ENCODE data around the gene PTPN6. TPM values are rescaled to one million over a fixed set of nuclear protein-coding genes. Genes with fewer than 3 reads are reported as not detected.

PTPN6 gene
- total RNA-seq, 1 experiment from 2014 or later = 2.3 TPM

DNA sequence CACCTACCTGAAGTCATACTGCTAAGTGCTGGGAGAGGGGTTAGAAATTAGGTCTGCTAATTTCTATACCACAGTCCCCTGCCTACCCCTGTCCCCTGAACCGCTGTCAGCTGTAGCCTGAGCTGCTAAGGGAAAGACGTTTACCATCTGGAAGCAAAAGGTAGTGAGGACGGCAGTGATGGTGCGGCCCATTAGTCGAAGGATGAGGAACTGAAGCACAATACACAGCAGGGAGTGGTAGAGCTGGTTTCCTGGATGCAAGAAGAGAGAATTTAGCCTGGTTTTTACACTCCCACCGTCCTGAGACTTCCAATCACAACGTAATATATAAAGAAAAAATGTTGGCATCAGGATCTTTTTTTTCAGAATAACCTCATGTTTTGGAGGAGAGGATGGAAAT is 31.4 kb downstream of the PTPN6 start:
- no peak for TF ChIP-seq EZH2 (IDR thresholded peaks at IDR 0.05; ENCODE audit: borderline replicate concordance, low read depth, low read length, poor library complexity, severe bottlenecking)
- TF ChIP-seq, protein P1, sequence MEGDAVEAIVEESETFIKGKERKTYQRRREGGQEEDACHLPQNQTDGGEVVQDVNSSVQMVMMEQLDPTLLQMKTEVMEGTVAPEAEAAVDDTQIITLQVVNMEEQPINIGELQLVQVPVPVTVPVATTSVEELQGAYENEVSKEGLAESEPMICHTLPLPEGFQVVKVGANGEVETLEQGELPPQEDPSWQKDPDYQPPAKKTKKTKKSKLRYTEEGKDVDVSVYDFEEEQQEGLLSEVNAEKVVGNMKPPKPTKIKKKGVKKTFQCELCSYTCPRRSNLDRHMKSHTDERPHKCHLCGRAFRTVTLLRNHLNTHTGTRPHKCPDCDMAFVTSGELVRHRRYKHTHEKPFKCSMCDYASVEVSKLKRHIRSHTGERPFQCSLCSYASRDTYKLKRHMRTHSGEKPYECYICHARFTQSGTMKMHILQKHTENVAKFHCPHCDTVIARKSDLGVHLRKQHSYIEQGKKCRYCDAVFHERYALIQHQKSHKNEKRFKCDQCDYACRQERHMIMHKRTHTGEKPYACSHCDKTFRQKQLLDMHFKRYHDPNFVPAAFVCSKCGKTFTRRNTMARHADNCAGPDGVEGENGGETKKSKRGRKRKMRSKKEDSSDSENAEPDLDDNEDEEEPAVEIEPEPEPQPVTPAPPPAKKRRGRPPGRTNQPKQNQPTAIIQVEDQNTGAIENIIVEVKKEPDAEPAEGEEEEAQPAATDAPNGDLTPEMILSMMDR (conservative IDR thresholded peaks at IDR 0.05; ENCODE audit: low read depth, low read length) = no peak
- intact Hi-C loops (cut with micrococcal nuclease; ENCODE audit: unreplicated experiment) = no loop called here
- POLR2A ChIA-PET (ENCODE audit: low non-redundant PET) = no interaction called here
- no peak for DNase-seq (ENCODE audit: low spot score)
- H3K4me1 ChIP-seq (ENCODE audit: insufficient read depth, low read length, poor library complexity, severe bottlenecking) = no peaks in the 10 kb centered on the region
- CTCF ChIA-PET = no interaction called here
- no peak overlapping the region for H3K27ac ChIP-seq (ENCODE audit: low read depth, low read length, poor library complexity, severe bottlenecking)
- BruUV-seq (replicated peaks) = no TSS peak
- no peaks in the 10 kb centered on the region for H3K27me3 ChIP-seq (replicated peaks; ENCODE audit: insufficient read depth, low read depth, low read length, poor library complexity)
- peaks cover 52% of the 10 kb centered on the region for H3K36me3 ChIP-seq (ENCODE audit: insufficient read depth, low read length, poor library complexity, severe bottlenecking)
- H3K9me3 ChIP-seq (ENCODE audit: low read depth, low read length, poor library complexity, severe bottlenecking) = no peaks in the 10 kb centered on the region
- H3K4me3 ChIP-seq (ENCODE audit: low read depth, low read length, poor library complexity, severe bottlenecking) = no peak overlapping the region

DNA sequence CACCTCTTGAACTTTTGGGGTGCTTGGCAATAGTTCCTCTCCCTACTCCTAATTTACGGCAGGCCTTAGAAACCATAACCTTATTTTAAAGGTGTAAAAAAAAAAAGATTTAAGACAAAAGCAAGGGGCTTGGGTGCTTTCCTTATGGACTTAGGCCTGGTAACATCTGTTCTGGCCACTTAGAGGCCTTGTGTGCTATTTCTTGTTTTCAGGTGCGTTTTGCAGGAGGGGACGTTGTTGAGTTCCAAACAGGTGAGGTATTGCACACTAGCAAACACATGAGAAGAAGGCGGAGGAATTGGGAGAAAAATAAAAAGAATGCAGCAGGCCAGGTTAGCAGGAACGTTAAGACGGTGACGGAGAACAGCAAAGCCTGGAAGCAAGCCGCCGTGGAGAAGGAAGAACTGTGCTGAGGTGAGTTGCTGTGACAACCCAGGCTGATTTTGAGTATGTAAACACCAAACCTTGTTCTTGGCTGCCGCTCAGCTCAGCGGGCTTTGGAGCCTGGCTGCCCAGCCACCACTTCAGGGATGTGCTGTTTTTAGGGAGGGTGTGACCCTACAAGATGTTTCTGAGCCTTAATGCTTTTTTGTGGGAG is 36.9 kb downstream of the PTPN6 start:
- ChIA-PET POLR2A (ENCODE audit: low non-redundant PET) (no interaction called here), CTCF (no interaction called here)
- intact Hi-C loops (cut with micrococcal nuclease; ENCODE audit: unreplicated experiment) = no loop called here

DNA sequence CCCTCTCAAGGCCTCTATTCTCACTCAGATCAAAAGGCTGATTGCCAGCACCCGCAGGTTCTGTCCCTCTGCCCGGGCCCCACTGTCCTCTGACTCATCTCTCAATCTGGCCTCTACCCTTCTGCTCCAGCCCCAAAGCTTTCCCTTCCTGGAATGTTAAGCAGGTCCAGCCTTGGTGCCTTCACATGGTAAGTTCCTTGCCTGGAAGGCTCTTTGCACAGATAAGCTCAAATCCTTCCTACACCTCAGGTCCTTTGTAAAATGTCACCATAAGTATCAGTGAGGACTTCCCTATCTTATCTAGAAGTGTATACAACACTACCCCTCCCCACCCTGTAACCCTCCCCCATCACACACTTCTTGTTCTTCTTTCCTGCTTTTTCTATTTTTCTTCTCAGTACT is 44.9 kb downstream of the PTPN6 start:
- intact Hi-C loops (cut with micrococcal nuclease; ENCODE audit: unreplicated experiment) = no loop called here
- no TSS peak for BruUV-seq (replicated peaks)
- POLR2A ChIA-PET (ENCODE audit: low non-redundant PET) = no interaction called here
- Histone ChIP-seq H3K36me3 (ENCODE audit: insufficient read depth, low read length, poor library complexity, severe bottlenecking) (peaks cover 11% of the 10 kb centered on the region), H3K9me3 (ENCODE audit: low read depth, low read length, poor library complexity, severe bottlenecking) (no peaks in the 10 kb centered on the region), H3K27me3 (replicated peaks; ENCODE audit: insufficient read depth, low read depth, low read length, poor library complexity) (no peaks in the 10 kb centered on the region), H3K27ac (ENCODE audit: low read depth, low read length, poor library complexity, severe bottlenecking) (no peak overlapping the region), H3K4me3 (ENCODE audit: low read depth, low read length, poor library complexity, severe bottlenecking) (no peak overlapping the region), H3K4me1 (ENCODE audit: insufficient read depth, low read length, poor library complexity, severe bottlenecking) (no peaks in the 10 kb centered on the region)
- DNase-seq (ENCODE audit: low spot score) = no peak
- CTCF ChIA-PET = interaction anchor here (0.7 kb wide), 1 partner anchor 49 kb away, joined by 6 read pairs; no protein-coding TSS in a partner anchor
- TF ChIP-seq EZH2 (IDR thresholded peaks at IDR 0.05; ENCODE audit: borderline replicate concordance, low read depth, low read length, poor library complexity, severe bottlenecking) = no peak
- TF ChIP-seq, protein P1 (conservative IDR thresholded peaks at IDR 0.05; ENCODE audit: low read depth, low read length) = no peak

More for the DNA sequence above, 36.9 kb downstream of the PTPN6 start:
- Histone ChIP-seq H3K27ac (ENCODE audit: low read depth, low read length, poor library complexity, severe bottlenecking) (no peak overlapping the region), H3K4me3 (ENCODE audit: low read depth, low read length, poor library complexity, severe bottlenecking) (no peak overlapping the region), H3K4me1 (ENCODE audit: insufficient read depth, low read length, poor library complexity, severe bottlenecking) (no peaks in the 10 kb centered on the region), H3K27me3 (replicated peaks; ENCODE audit: insufficient read depth, low read depth, low read length, poor library complexity) (no peaks in the 10 kb centered on the region), H3K36me3 (ENCODE audit: insufficient read depth, low read length, poor library complexity, severe bottlenecking) (peaks cover 16% of the 10 kb centered on the region), H3K9me3 (ENCODE audit: low read depth, low read length, poor library complexity, severe bottlenecking) (no peaks in the 10 kb centered on the region)
- DNase-seq (ENCODE audit: low spot score) = no peak
- no TSS peak for BruUV-seq (replicated peaks)
- TF ChIP-seq, protein P1 (conservative IDR thresholded peaks at IDR 0.05; ENCODE audit: low read depth, low read length) = no peak
- no peak for TF ChIP-seq EZH2 (IDR thresholded peaks at IDR 0.05; ENCODE audit: borderline replicate concordance, low read depth, low read length, poor library complexity, severe bottlenecking)

All from A673 (cell line).